ENCODE results near the gene CCDC15.
"Not testable (repeated sequence)": the region's sequence is repeated elsewhere in the genome, so short reads cannot be mapped to it uniquely, and the experiment has no call there.

Gene CCDC15

GRCh38 chr11:124941703-124942102, 12.3 kb upstream of the CCDC15 start:
- DNase-seq (ENCODE audit: low read depth in 3 of 3) = no peak

GRCh38 chr11:124942466-124943253, 11.3 kb upstream of the CCDC15 start:
- DNase-seq (ENCODE audit: low read depth in 3 of 3) = no peak

- DNase-seq (ENCODE audit: low read depth in 3 of 3) = no peak
These were observed 10.8 kb upstream of the CCDC15 start for GRCh38 chr11:124943254-124943616.

- DNase-seq (ENCODE audit: low read depth in 3 of 3) = no peak
These were observed 10.3 kb upstream of the CCDC15 start for GRCh38 chr11:124943741-124944140.

DNA sequence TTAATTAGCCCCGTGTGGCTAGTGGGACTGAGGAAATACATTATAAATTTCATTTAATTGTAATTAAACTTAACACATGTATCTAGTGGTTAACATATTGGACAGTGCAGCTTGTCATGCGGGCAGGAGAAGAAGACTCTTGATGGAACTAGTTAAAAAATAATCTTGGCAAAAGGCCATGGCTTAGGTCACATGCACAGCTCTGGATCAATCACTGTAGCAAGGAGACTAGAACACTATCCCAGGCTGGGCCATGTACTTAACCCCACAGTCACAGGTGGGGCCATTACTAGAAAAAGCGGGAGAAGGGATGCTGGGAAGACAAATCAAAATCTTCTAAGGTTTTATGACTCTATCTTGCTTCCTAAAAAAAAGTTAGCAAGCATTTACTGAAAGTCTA, 9.4 kb upstream of the CCDC15 start:
- DNase-seq (ENCODE audit: low read depth in 3 of 3) = no peak

- no peak for DNase-seq (ENCODE audit: low read depth in 3 of 3)
These were observed 8.2 kb upstream of the CCDC15 start for GRCh38 chr11:124945826-124946225.

GRCh38 chr11:124946735-124947141, 7.3 kb upstream of the CCDC15 start:
- no peak for DNase-seq (ENCODE audit: low read depth in 3 of 3)

DNA sequence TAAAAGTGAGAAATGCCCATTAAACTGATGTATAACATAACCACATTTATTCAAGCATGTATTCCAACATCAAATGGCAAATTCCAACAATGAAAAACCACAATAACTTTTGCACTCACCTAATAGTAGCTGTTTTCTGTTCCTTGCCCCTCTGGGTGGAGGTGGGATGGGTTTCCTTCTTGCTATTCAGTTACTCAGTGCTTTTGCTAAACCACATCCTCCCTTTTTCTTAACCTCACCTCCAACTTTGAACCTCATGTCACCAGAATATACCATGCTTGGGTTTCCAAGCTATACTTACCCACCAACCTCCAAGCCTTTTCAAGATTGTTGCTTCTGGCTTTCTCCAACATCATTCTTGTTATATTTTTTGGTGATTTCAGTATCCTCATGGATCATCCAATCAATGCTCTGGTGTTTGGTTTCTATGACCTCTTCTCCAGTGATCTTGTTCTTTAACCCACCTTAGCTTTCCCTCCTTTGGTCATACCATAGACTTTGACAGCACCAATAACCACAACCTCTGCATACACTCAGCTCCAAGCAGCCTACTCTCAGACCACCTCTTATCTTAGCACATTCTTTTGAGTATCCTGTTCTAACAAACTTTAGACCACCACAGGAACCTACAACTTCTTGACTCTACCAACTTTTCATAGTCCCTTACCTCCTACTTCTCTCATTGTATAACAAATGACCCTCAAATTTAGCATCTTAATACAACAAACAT, 3.2 kb upstream of the CCDC15 start:
- no peak for DNase-seq (ENCODE audit: low read depth in 3 of 3)

DNA sequence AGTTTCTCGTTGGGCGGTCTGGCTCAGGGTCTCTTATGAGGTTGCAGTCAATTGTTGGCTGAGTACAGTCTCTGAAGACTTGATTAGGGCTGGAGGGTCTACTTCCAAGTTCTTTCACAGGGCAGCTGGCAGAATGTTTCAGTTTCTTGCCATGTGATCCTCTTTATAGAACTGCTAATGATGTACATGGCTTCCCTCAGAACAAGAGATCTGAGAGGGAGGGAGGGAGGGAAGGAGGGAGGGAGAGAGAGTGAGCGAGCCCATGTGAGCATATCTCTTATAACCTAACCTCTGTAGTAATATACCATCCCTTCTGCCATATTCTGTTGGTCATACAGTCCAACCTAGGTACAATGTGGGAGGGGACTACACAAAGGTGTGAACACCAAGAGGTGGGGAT, 2.7 kb upstream of the CCDC15 start:
- no peak for DNase-seq (ENCODE audit: low read depth in 3 of 3)

DNA sequence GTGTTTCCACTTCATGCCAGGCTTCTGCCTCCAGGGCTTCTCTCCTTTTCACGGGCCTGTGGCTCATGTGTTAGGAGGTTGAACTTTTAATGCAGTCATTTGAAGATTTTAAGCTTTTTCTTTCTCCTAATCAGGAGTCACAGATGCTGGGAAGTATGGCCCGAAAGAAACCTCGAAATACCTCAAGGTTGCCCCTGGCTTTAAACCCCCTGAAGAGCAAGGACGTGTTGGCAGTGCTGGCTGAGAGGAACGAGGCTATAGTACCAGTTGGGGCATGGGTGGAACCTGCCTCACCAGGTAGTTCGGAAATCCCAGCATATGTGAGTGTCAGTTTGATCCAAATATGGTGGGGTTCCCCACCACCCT, 571 bp downstream of the CCDC15 start:
- DNase-seq (ENCODE audit: low read depth in 3 of 3) = no peak

DNA sequence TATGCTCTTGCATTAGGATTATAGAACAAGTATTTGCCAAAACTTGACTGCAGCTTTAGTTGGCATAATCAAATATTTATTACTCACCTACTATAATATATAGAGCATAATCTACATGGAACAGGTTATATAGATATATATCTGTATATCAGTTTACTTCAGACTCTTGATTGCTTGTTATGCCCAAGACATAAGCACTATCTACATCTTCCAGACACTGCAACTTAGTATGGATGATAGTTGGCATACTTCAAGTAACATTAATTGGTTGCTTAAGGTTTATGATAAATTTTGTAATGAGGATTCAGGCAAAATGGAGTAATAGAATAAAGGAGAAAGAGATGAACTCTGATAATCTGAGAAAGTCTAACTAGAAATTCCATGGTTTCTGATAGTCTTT, 1.0 kb downstream of the CCDC15 start:
- no peak for DNase-seq (ENCODE audit: low read depth in 3 of 3)

DNA sequence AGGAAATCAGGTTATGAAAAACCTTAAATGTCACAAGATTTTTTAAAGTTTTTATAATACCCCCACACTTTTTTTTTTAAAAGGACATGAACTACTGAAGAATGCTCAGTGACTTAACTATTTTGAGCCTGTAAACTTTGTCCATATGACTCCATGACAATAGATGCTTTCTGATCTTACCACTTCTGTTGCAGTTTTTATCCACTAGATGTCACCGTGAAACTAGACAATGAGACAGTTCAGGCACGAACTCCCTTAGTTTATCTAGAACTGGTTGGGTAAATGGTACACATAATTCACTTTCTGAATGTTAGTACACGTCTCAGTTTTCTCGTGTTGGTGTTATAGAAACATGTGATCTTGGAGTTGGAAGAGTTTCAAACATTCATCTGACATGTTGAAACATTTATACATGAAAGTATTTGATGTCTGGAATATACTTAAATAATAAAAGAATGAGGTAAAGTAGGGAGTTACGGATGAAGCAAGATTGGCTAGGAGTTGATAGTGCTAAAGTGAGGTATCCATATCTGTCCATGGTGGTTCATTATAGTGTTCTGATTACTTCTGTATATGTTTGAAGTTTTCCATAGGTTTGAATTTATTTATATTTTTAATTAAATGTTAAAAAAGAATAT, 8.1 kb downstream of the CCDC15 start:
- no peak for DNase-seq (ENCODE audit: low read depth in 3 of 3)

- not testable (repeated sequence) for DNase-seq (ENCODE audit: low read depth in 3 of 3)
These were observed 14.2 kb downstream of the CCDC15 start for GRCh38 chr11:124968197-124968596.

DNA sequence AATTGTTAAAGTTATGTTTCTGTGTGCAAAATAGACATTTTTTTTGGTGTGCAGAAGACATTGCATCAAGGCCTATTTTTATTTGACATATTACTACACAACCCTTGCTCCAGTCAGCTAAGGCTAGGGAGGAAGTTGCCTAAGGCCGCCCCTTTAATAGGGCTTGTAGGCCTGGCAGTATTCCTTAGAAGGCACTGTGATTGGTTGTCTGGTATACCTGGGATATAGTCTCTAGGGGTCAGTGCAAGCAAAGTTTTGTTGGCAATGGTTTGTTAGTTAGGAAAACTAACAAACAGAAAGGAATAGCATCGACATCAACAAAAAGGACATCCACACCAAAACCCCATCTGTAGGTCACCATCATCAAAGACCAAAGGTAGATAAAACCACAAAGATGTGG, 16.9 kb downstream of the CCDC15 start:
- no peak for DNase-seq (ENCODE audit: low read depth in 3 of 3)

DNA sequence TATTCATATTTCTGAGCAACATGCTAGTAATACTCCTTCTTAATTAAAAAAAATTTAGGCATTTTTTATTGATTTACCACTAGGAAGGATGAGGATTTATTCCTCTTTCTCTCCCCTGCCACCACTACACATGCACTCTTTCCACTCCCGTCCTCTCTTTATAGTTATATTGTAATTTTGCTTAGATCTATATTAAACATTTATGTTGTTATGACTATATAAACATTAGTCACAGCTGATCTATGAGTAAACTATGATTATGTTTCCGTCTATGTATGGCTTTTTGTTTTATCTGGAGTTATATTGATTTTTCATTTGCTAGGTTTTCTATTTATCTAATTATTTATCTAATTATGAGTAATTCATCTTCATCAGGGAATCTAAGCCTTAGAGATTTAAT, 17.8 kb downstream of the CCDC15 start:
- DNase-seq (ENCODE audit: low read depth in 3 of 3) = no peak

- DNase-seq (ENCODE audit: low read depth in 3 of 3) = no peak
These were observed 22.5 kb downstream of the CCDC15 start for GRCh38 chr11:124976531-124976930.

GRCh38 chr11:124977006-124977405, 23.0 kb downstream of the CCDC15 start:
- DNase-seq (ENCODE audit: low read depth in 3 of 3) = no peak

GRCh38 chr11:124978316-124978715, 24.3 kb downstream of the CCDC15 start:
- DNase-seq (ENCODE audit: low read depth in 3 of 3) = no peak

DNA sequence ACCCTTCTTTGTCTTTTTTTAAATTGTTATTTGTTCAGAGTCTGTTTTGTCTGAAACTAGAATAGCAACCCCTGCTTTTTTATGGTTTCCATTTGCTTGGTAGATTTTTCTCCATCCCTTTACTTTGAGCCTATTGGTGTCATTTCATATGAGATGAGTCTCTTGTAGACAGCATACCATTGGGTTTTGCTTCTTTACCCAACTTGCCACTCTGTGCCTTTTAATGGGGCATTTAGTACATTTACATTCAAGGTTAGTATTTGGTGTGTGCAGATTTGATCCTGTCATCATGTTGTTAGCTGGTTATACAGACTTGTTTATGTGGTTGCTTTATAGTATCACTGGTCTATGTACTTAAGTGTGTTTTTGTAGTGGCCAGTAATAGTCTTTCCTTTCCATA, 28.0 kb downstream of the CCDC15 start:
- no peak for DNase-seq (ENCODE audit: low read depth in 3 of 3)

GRCh38 chr11:124983674-124984511, 29.9 kb downstream of the CCDC15 start:
- no peak for DNase-seq (ENCODE audit: low read depth in 3 of 3)

DNA sequence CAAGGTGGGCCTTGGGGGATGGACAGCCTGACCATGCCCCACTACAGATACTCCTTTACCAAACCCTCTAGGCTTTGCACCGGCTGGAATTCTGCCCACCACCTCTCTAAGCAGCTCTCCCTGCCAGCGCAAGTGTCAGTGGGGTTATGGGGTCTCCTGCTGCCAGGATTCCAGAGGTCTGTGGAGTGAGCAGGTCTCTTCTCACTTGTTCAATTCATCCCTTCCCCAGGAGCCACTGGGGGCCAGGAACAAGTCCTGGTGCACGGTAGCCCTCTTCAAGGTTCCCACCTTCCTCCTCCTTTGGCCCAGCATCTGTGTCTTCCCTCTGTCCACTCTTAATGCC, 30.5 kb downstream of the CCDC15 start:
- DNase-seq (ENCODE audit: low read depth in 3 of 3) = no peak

- DNase-seq (ENCODE audit: low read depth in 3 of 3) = no peak
These were observed 33.1 kb downstream of the CCDC15 start for GRCh38 chr11:124987096-124987495.
